CD14-positive monocyte (primary cell): Measurements from ENCODE around the gene RASSF1. TPM values are rescaled to one million over a fixed set of nuclear protein-coding genes. Genes with fewer than 3 reads are reported as not detected.

ENCODE experiments used
- DNase-seq, 3 donors: peaks; one replicate each; pipeline ENCODE4 v3.0.0-alpha.2; 2011 to 2022
- H2AFZ ChIP-seq: 2 replicates; pipeline ENCODE4 v1.6.0; 2012; ENCODE audit warnings: mild to moderate bottlenecking, low read depth, low read length, inconsistent platforms; ENCODE audit not compliant: insufficient read depth, poor library complexity, severe bottlenecking
- H3K27ac ChIP-seq, 2 donors: 1 replicate in 1 of 2; 2 replicates in 1 of 2; pipeline ENCODE4 v1.5.1; 2012 to 2013; ENCODE audit warnings: low read length in 2 of 2, control low read depth in 1 of 2, inconsistent platforms in 1 of 2, low read depth in 1 of 2, mild to moderate bottlenecking in 1 of 2
- H3K27me3 ChIP-seq, 2 donors: one replicate each; pipeline versions ENCODE4 v1.6.0 to v1.6.1; 2011 to 2013; ENCODE audit warnings: low read length in 2 of 2; ENCODE audit not compliant: control insufficient read depth in 2 of 2, insufficient read depth in 2 of 2
- H3K36me3 ChIP-seq, 2 donors: replicated peaks in 1 of 2; 1 replicate in 1 of 2; 2 replicates in 1 of 2; pipeline versions ENCODE4 v1.5.1 to v1.6.1; 2012 to 2013; ENCODE audit warnings: low read length in 2 of 2, control low read depth in 1 of 2, inconsistent platforms in 1 of 2, mild to moderate bottlenecking in 1 of 2; ENCODE audit not compliant: insufficient read depth in 2 of 2, control insufficient read depth in 1 of 2
- H3K4me1 ChIP-seq, 2 donors: 1 replicate in 1 of 2; 2 replicates in 1 of 2; pipeline versions ENCODE4 v1.5.1 to v1.6.1; 2012 to 2013; ENCODE audit warnings: low read length in 2 of 2, control low read depth in 1 of 2, inconsistent platforms in 1 of 2, mild to moderate bottlenecking in 1 of 2, moderate library complexity in 1 of 2; ENCODE audit not compliant: insufficient read depth in 2 of 2, control insufficient read depth in 1 of 2
- H3K4me2 ChIP-seq: replicated peaks from 2 replicates; pipeline ENCODE3; 2012; ENCODE audit warnings: low read length, moderate library complexity, mild to moderate bottlenecking; ENCODE audit not compliant: poor library complexity, severe bottlenecking; ENCODE audit errors: extremely low read depth
- H3K4me3 ChIP-seq, 3 experiments: fragments of 200-600 bp in 1 of 3; sonication (generic) in 1 of 3; replicated peaks in 1 of 3; 1 replicate in 2 of 3; 2 replicates in 1 of 3; pipeline ENCODE4 v1.5.1; 2011 to 2013; ENCODE audit warnings: low read length in 3 of 3, mild to moderate bottlenecking in 3 of 3, control low read depth in 2 of 3, low read depth in 2 of 3, inconsistent platforms in 1 of 3, moderate library complexity in 1 of 3
- H3K79me2 ChIP-seq: 2 replicates; pipeline ENCODE4 v1.6.0; 2012; ENCODE audit warnings: mild to moderate bottlenecking, control low read depth, inconsistent platforms, low read length, moderate library complexity; ENCODE audit not compliant: insufficient read depth
- H3K9ac ChIP-seq: 2 replicates; pipeline ENCODE4 v1.6.0; 2017; ENCODE audit warnings: low read length, mild to moderate bottlenecking; ENCODE audit not compliant: insufficient read depth, poor library complexity, severe bottlenecking
- H3K9me3 ChIP-seq, 2 donors: replicated peaks in 1 of 2; 1 replicate in 1 of 2; 2 replicates in 1 of 2; pipeline versions ENCODE4 v1.5.1 to v1.6.1; 2012 to 2013; ENCODE audit warnings: low read length in 2 of 2, control low read depth in 1 of 2; ENCODE audit not compliant: control insufficient read depth in 1 of 2, insufficient read depth in 1 of 2
- H4K20me1 ChIP-seq: 2 replicates; pipeline ENCODE4 v1.6.0; 2012; ENCODE audit warnings: mild to moderate bottlenecking, low read length, control low read depth, moderate library complexity; ENCODE audit not compliant: insufficient read depth
- H3K27ac Mint-ChIP-seq, 7 donors: one replicate each; pipeline ENCODE4 v1.8.0; 2020; ENCODE audit warnings: mild to moderate bottlenecking in 7 of 7, mixed read lengths in 7 of 7, moderate library complexity in 6 of 7, inconsistent platforms in 2 of 7
- H3K27me3 Mint-ChIP-seq, 3 donors: one replicate each; pipeline ENCODE4 v1.8.0; 2021 to 2022; ENCODE audit warnings: low read depth in 3 of 3, mild to moderate bottlenecking in 3 of 3, mixed read lengths in 3 of 3, moderate library complexity in 3 of 3, inconsistent platforms in 1 of 3
- H3K36me3 Mint-ChIP-seq, 2 donors: one replicate each; pipeline ENCODE4 v1.8.0; 2020; ENCODE audit warnings: mixed read lengths in 2 of 2, inconsistent platforms in 1 of 2, mild to moderate bottlenecking in 1 of 2
- H3K4me1 Mint-ChIP-seq: one replicate; pipeline ENCODE4 v1.8.0; 2020; ENCODE audit warnings: mild to moderate bottlenecking, mixed read lengths
- H3K4me3 Mint-ChIP-seq, 2 donors: one replicate each; pipeline ENCODE4 v1.8.0; 2020; ENCODE audit warnings: mild to moderate bottlenecking in 2 of 2, mixed read lengths in 2 of 2, moderate library complexity in 1 of 2
- H3K9me3 Mint-ChIP-seq, 7 donors: one replicate each; pipeline ENCODE4 v1.8.0; 2020 to 2022; ENCODE audit warnings: mixed read lengths in 7 of 7, mild to moderate bottlenecking in 6 of 7, moderate library complexity in 6 of 7, inconsistent platforms in 2 of 7
- CTCF ChIP-seq: fragments of 200-600 bp; IDR thresholded peaks from one replicate; pipeline ENCODE4 v1.8.0; 2022; ENCODE audit warnings: antibody characterized with exemption, mild to moderate bottlenecking
- WGBS: methylation state at CpG from one replicate; pipeline ENCODE4 v1.1.5; 2013; ENCODE audit warnings: missing lambda C conversion rate; ENCODE audit not compliant: insufficient coverage; 5-methylcytosine and 5-hydroxymethylcytosine counted together
- intact Hi-C, 2 donors: fragments of 100-400 bp; cut with micrococcal nuclease; formaldehyde crosslinking; loops; one replicate each; pipeline versions ENCODE4 v1.15.0 to v1.15.1; 2023
- polyA plus RNA-seq, 3 donors: library from polyadenylated mRNA; depleted of rRNA in 1 of 3; unstranded in 2 of 3; stranded (reverse) in 1 of 3; fragments of 300-500 nt in 2 of 3; fragments of >200 nt in 1 of 3; fragmentation: Illumina TruSeq in 2 of 3; gene quantifications; 1 replicate in 2 of 3; 2 replicates in 1 of 3; pipeline ENCODE4 v1.2.3, GENCODE V29; 2012 to 2021

Gene RASSF1
- polyA plus RNA-seq, 3 donors = 16.0 to 229 (median 24.0) TPM

- intact Hi-C loops = loop anchor here (5.0 kb wide), 1 partner anchor 42 kb away; no protein-coding TSS in a partner anchor
- H3K4me1 ChIP-seq = peaks cover 44 to 54% of the 10 kb centered on the region in 2 donors
- no peak overlapping the region for H3K4me3 Mint-ChIP-seq
These were observed 44.8 kb downstream of the RASSF1 start for GRCh38 chr3:50295553-50296431.

More at GRCh38 chr3:50295553-50296431, 44.8 kb downstream of the RASSF1 start:
- Histone ChIP-seq H2AFZ (no peak overlapping the region), H3K36me3 (no peaks in the 10 kb centered on the region), H3K27me3 (no peaks in the 10 kb centered on the region), H3K79me2 (peaks cover 37% of the 10 kb centered on the region), H3K4me2 (no peak overlapping the region), H3K9me3 (no peaks in the 10 kb centered on the region), H3K27ac (no peak overlapping the region), H4K20me1 (no peaks in the 10 kb centered on the region), H3K4me3 (no peak overlapping the region), H3K9ac (no peak overlapping the region)
- Mint-ChIP-seq H3K27me3 (no peaks in the 10 kb centered on the region), H3K36me3 (peaks cover 3 to 9% of the 10 kb centered on the region in 2 donors), H3K4me1 (peaks cover 42% of the 10 kb centered on the region), H3K9me3 (no peaks in the 10 kb centered on the region), H3K27ac (peak overlapping the region in 2 of 7 donors; percentile 28 to 83)
- peak in 1 of 3 donors; percentile 3 for DNase-seq
- WGBS = 97% methylated on average over 7 of the region's 8 CpGs
- no peak for TF ChIP-seq CTCF
